GM12801 (cell line): Measurements from ENCODE around the gene PNKD.

Source experiments
- CTCF ChIP-seq: IDR thresholded peaks from one replicate; pipeline ENCODE4 v1.5.1; 2011; ENCODE audit warnings: control low read depth; ENCODE audit not compliant: insufficient read length; ENCODE audit errors: extremely low read depth

The PNKD gene

DNA sequence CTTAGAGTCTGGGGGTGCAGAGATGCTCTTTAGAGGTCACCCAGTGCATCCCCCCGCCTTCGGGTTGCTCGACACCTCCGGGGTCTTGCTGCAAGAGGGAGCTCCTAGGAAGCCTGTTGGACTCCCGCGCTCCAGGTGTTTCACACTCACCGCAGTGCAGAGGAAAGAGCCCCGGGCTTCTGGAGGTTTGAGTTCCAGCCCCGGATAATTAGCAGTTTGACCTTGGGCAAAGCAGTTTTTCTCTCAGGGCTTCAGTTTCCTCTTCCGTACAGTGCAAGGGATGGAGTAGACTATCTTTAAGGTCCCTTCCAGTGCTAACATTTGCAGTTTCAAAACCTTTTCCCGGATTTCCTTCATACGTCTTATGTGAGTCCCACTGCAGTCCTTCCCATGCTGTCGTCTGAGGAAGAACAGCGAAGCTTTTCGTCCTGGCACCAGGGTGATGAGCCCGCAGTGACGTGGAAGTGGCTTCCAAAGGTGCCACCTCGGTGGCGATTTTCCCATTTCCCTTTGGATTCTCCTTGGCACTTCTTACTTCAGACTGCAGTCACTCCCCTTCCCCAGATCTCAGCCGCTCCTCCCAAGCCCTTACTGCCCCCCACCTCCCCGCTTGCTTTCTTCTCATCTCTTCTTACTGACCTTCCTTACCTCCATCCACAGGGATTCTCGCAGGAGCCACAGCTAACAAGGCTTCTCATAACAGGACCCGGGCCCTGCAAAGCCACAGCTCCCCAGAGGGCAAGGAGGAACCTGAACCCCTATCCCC, 585 bp downstream of the PNKD start:
- no peak for TF ChIP-seq CTCF

GRCh38 chr2:218271487-218271797, 1.1 kb downstream of the PNKD start:
- no peak for TF ChIP-seq CTCF

DNA sequence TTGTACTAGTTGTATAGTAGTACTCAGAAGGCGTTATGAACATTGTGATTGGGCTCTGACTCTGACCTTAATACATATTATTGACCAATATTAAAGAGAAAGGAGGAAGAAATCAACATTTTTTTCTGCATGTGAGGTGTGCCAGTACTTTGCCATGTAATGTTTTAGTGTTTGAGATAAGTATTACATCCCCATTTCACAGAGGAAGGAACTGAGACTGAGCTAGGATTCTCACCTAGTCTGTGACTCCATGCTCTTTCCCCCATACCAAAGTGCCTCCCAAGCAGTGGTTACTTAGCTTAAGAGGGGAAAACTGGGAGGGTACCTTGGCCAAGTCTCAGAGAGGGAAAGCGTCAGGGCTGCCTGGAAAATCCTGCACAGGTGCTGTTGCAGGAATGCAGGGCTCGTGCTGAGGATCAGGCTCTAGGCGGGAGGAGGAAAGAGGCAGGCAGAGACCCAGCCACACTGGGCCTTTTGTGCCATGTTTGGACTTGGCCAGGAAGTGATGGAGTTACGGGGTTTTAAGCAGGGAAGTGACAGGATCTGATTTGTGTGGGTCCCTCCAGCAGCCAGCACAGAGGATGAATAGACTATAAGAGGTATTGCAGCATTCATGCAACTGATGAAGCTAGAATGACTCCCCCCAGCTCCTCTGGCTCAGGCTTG, 1.7 kb downstream of the PNKD start:
- TF ChIP-seq CTCF, result no peak

DNA sequence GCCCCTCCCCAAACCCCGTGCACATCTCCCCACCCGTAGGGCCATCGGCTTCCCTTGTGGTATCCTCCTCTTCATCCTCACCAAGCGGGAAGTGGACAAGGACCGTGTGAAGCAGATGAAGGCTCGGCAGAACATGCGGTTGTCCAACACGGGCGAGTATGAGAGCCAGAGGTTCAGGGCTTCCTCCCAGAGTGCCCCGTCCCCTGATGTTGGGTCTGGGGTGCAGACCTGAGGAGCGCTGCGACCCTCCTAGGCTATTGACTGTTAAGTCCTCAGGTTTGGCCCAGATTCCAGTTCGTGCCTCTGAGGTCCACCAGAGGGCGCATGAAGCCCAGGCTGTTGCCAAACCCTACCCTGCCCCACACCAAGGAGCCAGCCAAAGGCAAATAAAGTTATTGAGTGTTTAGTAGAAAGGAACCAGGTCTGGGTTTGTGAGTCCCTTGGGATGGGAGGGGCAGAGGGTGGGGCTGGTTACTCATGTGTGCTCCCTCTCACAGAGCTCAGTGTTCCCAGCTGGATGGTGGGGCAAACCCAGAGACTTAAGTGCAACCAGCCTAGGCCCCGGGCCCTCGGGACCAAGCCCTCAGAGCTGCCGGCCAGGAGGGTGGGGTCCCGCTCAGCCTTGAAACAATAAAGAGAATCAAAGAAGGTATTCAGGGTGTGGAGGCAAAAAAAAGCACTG, 2.4 kb downstream of the PNKD start:
- no peak for TF ChIP-seq CTCF

- TF ChIP-seq CTCF, result no peak
Measured at GRCh38 chr2:218273908-218274249, 3.6 kb downstream of the PNKD start.

GRCh38 chr2:218274586-218274985, 4.3 kb downstream of the PNKD start:
- no peak for TF ChIP-seq CTCF

DNA sequence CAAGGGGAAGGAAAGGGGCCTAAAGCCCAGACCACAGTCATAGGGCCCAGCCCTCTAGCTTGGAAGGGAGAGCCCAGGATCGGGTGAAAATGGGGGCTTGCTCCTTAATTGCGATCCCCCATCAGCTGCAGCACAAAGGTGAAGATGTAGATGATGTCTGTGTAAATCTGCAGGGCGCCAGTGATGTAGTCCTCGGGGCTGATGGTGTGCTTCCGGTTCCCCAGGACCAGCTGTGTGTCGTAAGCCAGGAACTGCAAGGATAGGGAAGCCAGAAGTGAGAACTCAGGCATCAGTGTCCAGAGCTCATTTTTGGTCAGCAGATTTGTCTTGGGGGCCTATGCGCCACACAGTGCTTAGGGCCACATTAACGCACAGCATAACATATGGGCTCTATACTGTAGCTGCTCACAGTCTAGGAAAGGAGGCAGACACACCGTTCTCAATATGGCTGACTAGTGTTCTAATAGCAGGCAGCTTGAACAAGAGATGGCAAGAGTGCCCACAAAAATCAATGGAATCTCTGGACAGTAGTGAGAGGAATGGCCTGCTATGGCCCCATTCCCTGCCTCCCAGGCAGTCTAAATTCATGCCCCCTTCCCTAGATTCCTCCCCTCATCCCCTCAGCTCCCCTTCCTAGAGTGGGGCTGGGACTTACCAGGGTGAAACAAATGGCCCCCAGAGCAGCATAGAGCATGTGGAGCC, 5.2 kb downstream of the PNKD start:
- no peak for TF ChIP-seq CTCF
